Amygdala (tissue), 56 donors: Measurements from ENCODE around the gene TLR4.
A peak's percentile ranks its signal among the peaks of the same experiment; 100 is the strongest.

Source experiments
- DNase-seq, 56 donors: peaks; one replicate each; lab custom pipeline; 2025; lab: John Stamatoyannopoulos, UW

The TLR4 gene

DNA sequence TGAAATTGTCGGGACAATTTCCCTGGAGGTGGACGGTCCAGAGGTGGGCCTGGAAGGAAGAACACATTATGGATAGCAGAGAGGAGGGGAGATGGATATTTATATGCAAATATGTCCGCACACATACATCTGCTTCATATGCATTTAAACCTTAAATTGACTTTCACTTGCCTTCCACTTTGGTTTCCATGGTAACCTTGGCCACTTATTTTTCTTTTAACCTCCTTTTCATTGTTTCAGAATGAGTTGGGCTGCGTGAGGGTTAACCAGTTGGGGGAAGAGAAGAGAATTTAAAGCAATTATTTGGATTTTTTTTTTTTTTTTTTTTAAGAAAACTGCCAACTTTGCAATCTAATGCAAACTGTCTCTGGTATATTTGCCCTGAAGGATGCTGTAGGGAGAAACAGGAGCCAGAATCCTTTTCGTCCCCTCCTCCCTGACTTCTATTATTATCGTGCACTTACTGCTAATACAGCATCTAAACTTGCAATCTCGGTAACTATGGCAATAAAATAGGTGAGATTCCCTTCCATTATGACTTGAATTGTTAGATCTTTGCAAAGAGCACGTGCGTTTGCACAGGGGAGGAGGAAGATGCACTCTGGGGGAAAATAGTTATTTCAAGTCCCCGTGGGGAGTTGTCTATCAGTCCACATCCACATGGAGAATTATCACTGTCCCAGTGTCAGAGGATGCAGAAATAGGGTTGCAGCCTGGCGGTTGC is 35.6 kb downstream of the TLR4 start:
- no peak for DNase-seq

DNA sequence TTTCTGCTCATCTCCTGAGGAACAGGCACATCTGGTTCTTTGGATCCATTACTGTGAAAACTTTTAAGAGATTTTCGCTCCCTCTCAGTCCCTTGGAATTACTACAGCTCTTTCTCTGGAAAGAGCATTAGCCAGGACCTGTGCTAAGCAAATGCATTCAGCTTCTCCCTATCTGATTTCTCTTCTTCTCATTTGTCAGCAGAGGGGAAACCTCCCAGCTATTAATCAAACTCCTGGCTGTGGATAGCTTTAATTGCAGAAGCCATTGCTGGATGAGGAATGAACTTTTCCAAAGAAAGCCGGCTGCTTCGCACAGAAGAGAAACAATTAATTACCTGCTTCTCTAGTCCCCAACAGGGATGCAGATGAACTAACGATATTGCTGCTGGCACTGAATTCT is 37.9 kb downstream of the TLR4 start:
- no peak for DNase-seq

DNA sequence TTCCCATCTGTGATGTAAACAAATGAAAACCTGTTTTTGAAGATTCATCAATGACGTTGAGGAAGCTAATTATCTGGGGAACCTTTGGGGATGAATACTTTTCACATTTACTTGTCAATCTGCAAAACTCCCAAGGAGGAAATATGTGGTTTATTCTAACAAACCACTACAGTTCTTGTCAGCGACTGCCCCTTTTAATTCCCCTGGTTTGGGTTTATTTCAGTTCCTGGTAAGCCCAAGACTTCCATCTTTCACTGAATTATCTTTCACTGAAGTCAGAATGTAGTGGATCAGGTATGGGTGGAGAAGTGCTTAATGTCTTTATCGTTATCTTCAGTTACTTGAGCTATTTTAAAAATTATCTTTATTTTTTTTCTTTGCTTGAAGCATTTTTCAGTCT is 40.2 kb downstream of the TLR4 start:
- DNase-seq: no peak

DNA sequence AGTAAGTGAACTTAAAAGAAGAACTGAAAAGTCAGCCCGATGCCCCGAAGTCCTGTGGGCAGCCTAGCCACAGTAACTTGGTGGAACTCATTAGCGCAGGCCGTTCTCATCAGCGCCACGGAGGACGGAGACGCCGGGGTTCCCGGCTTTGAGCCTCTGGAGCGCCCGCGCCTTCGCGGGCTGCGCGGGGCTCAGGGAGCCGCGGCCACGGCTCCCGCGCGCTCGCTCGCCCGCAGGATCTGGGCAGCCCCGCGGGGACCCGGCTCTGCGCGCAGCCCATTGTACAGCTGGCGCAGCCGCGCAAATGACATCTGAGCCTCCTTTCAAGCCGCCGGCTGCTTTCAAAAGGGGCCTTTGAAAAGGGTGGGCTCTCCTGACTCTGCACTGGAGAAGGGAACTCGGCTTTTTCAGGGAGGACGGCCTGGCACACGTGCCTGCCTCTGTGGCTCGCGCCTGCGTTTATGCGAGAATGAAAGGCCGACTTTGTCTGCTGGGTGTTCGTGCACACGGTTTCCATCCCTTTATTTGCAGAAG is 40.7 kb downstream of the TLR4 start:
- peak in 50 of 56 donors; percentile 6 to 73 (median 41) for DNase-seq

DNA sequence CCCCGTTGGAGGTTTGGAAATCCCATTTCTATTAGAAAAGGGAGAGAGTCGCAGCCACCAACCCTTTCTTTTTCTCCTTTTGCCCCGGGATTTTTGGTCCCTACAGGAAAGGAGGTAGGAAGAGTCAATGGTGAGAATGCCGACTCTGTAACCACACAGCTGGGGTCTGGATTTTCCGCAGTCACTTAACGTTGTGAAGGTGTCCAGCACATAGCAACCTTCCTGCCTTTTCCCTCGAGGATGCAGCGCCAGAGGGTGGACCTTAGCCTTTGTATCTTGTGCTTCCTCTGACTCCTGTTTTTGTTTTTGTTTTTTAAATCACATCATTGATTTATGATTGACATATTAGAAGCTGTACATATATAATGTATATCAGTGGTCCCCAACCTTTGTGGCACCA is 41.4 kb downstream of the TLR4 start:
- DNase-seq: no peak

DNA sequence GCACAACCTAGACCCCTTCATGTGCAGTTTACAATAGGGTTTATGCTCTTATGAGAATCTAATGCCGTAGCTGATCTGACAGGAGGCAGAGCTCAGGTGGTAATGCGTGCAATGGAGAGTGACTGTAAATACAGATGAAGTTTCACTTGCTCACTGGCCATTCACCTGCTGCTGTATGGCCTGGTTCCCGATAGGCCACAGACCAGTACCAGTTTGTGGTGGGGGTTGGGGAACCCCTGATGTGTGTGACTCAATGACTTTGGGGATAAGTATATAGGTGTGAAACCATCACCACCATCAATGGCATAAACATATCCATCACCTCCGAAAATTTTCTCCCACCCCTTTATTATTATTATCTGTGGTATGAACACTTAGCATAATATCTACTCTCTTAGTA is 42.1 kb downstream of the TLR4 start:
- DNase-seq: no peak

DNA sequence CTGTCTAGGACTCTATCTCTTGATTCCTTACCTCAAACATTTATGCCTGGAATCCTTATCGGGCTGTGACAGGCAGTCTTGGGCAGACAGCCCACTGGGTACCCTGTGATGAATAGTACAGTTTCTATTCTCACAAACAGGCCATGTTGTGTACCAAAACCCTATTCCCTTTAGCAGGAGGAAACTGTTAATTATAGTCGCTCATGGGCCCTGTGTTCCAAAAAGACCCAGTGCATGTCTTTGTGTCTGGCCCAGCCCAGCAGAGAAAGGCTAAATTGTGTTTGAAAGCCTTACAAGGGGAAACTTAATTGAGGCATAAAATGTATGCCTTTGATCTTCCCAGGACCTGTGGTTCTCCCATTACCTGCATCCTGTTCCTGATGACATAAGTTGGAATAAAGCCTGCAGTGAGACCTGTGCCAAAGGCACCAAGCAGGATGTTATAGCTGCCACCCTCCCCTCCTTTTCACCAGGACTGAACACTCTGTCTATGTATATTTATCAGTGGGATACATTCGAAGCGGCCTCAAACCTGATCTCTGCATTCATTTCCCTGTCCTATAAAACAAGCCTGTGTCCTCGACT is 43.3 kb downstream of the TLR4 start:
- peak in 1 of 56 donors; percentile 8 for DNase-seq

DNA sequence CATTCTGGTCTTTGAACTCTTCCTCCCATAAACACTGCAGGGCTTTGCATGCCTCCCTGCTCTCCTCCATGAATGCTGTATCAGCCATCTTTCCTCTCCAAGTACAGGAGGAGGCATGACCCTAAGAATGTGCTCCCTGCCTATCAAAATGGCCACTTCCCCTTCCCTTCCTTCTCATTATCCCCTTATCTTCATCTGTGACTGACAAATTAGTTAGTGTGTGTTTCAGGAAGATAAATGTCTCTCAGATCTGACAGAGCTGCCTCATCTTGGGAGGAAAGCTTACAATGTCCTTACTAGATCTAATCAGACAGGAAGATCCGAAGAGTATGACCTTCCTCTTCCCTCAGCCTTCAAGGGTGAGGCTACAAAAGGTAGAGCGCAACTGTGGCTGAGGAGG is 46.2 kb downstream of the TLR4 start:
- no peak for DNase-seq

DNA sequence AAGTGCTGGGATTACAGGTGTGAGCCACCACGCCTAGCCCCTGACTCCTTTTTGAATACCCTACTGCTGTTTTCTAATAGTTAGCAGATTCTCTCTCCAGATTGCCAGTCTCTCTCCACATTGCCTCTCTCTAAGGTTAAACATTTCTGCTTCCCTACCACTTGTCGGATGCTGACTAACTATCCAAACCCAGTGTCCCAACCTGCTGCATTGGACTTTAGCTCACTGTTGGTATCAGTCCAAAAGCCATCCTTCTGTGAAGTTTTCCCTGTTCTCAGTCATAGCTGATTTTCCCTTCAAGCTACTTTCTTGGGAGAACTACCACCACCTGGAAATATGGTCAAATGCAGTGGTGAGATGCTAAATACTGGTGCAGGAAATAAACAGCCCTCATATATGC is 48.7 kb downstream of the TLR4 start:
- no peak for DNase-seq

DNA sequence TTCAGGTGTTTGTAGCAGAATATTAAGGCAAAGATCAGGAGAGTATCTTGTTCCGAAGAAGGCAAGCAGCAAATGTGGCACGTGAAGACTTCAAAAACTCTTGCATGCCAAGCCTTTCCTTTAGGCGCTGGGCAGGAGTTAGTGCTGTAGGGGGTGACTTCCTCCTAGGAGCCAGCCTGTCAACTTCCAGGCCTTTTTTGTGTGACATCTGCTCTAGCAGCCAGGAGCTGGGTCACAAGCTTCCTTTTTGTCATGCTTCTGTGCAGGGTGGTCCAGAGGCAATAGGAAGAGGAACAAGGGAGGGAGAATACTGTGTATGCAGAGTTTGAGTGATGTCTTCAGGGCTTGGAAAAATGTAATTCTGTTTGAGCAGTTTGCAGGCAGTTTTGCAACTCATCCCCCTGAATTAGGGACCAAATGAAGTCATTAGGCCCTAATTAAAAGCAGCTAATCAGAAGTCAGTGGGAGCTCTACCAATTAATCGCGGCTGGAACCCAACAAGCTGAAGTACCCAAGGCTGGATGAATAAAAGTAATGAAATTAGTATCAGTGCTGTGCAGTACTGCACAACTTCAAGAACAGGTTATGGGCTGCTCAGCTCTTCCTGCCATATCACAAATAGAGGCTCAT is 53.5 kb downstream of the TLR4 start:
- DNase-seq: peak in 1 of 56 donors; percentile 16

DNA sequence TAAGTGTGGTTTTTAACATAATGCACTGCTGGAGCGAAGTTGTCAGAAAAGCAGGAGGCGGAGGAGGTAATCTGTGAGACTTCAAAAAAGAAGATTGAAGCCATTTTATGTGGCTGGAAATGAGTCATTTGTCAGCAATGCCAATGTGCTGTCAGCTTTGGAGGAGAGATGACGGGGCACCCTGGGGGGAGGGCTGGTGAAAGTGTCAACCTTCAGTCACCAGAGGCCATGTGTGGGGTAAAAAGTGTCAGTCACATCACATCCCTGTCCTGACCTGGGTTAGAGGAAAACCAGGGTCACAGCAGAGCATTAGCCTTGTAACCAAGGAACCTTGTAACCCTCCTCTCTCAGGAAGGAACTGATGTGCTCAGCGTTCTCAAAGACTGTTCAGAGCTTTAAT is 59.1 kb downstream of the TLR4 start:
- DNase-seq: no peak

DNA sequence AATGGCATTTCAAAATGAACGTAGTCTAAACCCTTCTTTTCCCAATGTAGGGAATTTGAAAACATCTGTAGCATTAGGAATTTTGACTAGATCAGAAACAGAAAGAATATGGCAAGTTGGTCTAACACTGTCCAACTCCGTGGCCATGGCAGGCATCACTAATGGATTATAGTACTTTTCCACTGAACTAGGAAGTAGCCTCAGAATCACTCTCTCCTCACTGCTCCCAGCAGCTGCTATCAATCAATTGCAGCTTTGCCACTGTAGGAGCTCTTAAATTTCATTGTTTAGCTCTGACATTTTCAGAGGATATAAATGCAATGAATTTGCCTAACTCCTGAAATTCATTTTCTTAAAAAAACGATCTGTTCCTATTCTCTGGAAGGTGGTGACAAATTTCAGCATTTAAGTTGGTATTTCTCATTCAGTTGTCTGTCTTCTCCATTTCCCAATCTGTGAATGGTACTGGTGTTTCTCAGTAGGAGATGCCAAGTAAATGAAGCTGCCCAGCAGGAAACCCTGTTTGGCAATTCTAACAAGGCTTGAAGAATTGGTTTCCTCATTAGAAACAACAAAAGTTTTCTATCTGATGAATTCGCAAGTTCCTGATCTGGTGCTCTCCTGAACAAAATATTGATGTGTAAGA is 64.7 kb downstream of the TLR4 start:
- DNase-seq: peak in 1 of 56 donors; percentile 8

DNA sequence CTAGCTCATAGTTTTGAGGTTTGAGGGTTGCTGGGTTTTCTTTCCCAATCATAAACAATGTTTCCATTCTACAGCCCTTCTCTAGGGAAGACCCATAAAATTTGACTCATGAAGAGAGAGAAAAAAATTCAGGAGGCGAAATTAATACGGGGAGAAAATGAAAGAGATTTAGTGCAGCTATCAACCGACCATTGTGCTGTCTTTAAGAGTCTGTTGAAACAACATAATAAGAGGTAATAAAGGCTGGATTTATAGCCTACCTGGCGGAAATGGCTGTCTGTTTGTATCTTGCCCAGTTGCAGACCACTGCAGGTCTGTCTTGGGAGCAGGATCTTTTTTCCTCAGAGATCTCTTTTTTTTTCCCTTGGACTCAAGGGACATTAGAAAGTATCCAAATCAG is 66.9 kb downstream of the TLR4 start:
- DNase-seq: no peak

DNA sequence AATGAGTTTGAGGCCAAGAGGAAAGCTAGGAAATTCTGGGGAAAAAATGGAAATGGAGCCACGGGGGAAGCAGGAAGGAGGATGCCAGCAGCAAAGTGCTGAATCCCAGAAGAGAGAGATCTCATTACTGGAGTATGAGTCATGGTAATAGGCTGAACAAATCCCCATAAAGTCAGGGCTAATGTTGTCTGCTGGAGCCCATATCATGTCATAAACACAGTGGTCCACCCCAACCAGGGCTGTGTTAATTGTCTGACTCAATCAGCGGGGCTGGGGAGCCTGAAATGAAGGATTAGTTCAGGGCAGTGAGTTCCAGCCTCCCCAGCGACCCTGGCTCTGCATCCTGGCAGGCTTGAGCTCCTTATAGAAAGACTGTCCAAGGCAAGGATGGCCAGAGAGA is 68.8 kb downstream of the TLR4 start:
- DNase-seq: no peak
